Measurements from ENCODE around the gene FAM180A.
"Not testable (repeated sequence)": the region's sequence is repeated elsewhere in the genome, so short reads cannot be mapped to it uniquely, and the experiment has no call there.

GRCh38 chr7:135737306-135737647 lies 11.3 kb downstream of the FAM180A start:
- not testable (repeated sequence) for TF ChIP-seq NFYB (CRISPR knock-in tag; conservative IDR thresholded peaks at IDR 0.05; ENCODE audit: low read depth); AFF4 (CRISPR knock-in tag; IDR thresholded peaks at IDR 0.05; ENCODE audit: borderline replicate concordance); PRDM15 (CRISPR knock-in tag; IDR thresholded peaks at IDR 0.05)

All from WTC11 (cell line).